DMS79 treated with DMSO at 0.1 percent for 48 hours (cell line): ENCODE results near the gene BICRAL.
"Not testable (repeated sequence)": the region's sequence is repeated elsewhere in the genome, so short reads cannot be mapped to it uniquely, and the experiment has no call there.

Experiments used
- DNase-seq: peaks from one replicate; lab custom pipeline; 2025; lab: John Stamatoyannopoulos, UW

BICRAL gene

GRCh38 chr6:42841844-42842584, 60.2 kb downstream of the BICRAL start:
- DNase-seq, result no peak

GRCh38 chr6:42845327-42845694, 63.5 kb downstream of the BICRAL start:
- DNase-seq, result peak; percentile 30

GRCh38 chr6:42846505-42846904, 64.7 kb downstream of the BICRAL start:
- peak; percentile 76 for DNase-seq

GRCh38 chr6:42848700-42849099, 66.8 kb downstream of the BICRAL start:
- no peak for DNase-seq

GRCh38 chr6:42851599-42851998, 69.7 kb downstream of the BICRAL start:
- no peak for DNase-seq

GRCh38 chr6:42860036-42860435, 78.2 kb downstream of the BICRAL start:
- DNase-seq, result no peak

GRCh38 chr6:42860481-42860880, 78.6 kb downstream of the BICRAL start:
- no peak for DNase-seq

GRCh38 chr6:42864602-42865001, 82.8 kb downstream of the BICRAL start:
- no peak for DNase-seq

GRCh38 chr6:42870145-42870936, 88.5 kb downstream of the BICRAL start:
- no peak for DNase-seq

GRCh38 chr6:42871711-42872110, 89.9 kb downstream of the BICRAL start:
- no peak for DNase-seq

- no peak for DNase-seq
These were observed 91.5 kb downstream of the BICRAL start for GRCh38 chr6:42873313-42873712.

- no peak for DNase-seq
These were observed 95.8 kb downstream of the BICRAL start for GRCh38 chr6:42877695-42878094.

- peak; percentile 94 for DNase-seq
These were observed 97.8 kb downstream of the BICRAL start, which contains the start of gene RPL7L1 for GRCh38 chr6:42879372-42880239. RPL7L1 (plus strand) TSS chr6:42879616; CDS start chr6:42879911, 295 bp downstream.

- not testable (repeated sequence) for DNase-seq
These were observed 98.5 kb downstream of the BICRAL start for GRCh38 chr6:42880240-42880817.

- DNase-seq, result not testable (repeated sequence)
These were observed 99.0 kb downstream of the BICRAL start for GRCh38 chr6:42880871-42881270.

- DNase-seq, result no peak
These were observed 103.8 kb downstream of the BICRAL start for GRCh38 chr6:42885702-42886101.

GRCh38 chr6:42888201-42888600, 106.3 kb downstream of the BICRAL start:
- not testable (repeated sequence) for DNase-seq

GRCh38 chr6:42889815-42890214, 108.0 kb downstream of the BICRAL start:
- peak; percentile 36 for DNase-seq

GRCh38 chr6:42890311-42891198, 108.7 kb downstream of the BICRAL start:
- DNase-seq, result peak; percentile 85

- no peak for DNase-seq
These were observed 109.4 kb downstream of the BICRAL start for GRCh38 chr6:42891199-42891722.
